A673 (cell line): Measurements from ENCODE around the gene TXNRD3.

ENCODE experiments used
- EZH2 ChIP-seq: fragments of 200-600 bp; sonication (generic); IDR thresholded peaks from 2 replicates; pipeline ENCODE4 v1.6.1; 2017; ENCODE audit warnings: borderline replicate concordance, low read depth, mild to moderate bottlenecking, mixed read lengths, antibody characterized with exemption, low read length; ENCODE audit not compliant: poor library complexity, severe bottlenecking
- TF ChIP-seq, protein P1 (sequence below): fragments of 300-800, 200-600 bp; sonication (generic); conservative IDR thresholded peaks from 2 replicates; pipeline ENCODE4 v1.5.1; 2017; ENCODE audit warnings: low read depth, mild to moderate bottlenecking, antibody characterized with exemption, low read length, moderate library complexity, mixed read lengths

DNA sequence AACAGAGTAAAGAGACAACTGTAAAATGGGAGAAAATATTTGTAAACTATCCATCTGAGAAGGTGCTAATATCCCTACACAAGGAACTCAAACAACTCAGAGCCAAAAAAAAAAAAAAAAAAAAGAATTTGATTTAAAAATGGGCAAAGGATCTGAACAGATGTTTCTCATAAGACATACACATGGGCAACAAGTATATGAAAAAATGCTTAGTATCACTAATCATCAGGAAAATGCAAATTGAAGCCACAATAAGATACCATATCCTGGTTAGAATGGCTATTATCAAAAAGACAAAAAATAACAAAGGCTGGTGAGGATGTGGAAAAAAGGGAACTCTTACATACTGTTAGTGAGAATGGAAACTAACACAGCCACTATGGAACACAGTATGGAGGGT, 36.2 kb downstream of the TXNRD3 start:
- TF ChIP-seq, protein P1, sequence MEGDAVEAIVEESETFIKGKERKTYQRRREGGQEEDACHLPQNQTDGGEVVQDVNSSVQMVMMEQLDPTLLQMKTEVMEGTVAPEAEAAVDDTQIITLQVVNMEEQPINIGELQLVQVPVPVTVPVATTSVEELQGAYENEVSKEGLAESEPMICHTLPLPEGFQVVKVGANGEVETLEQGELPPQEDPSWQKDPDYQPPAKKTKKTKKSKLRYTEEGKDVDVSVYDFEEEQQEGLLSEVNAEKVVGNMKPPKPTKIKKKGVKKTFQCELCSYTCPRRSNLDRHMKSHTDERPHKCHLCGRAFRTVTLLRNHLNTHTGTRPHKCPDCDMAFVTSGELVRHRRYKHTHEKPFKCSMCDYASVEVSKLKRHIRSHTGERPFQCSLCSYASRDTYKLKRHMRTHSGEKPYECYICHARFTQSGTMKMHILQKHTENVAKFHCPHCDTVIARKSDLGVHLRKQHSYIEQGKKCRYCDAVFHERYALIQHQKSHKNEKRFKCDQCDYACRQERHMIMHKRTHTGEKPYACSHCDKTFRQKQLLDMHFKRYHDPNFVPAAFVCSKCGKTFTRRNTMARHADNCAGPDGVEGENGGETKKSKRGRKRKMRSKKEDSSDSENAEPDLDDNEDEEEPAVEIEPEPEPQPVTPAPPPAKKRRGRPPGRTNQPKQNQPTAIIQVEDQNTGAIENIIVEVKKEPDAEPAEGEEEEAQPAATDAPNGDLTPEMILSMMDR, result no peak
- no peak for TF ChIP-seq EZH2
